HCT116 (cell line): ENCODE measurements around the gene MMP13. TPM values are rescaled to one million over a fixed set of nuclear protein-coding genes. Genes with fewer than 3 reads are reported as not detected.

Source experiments
- ATAC-seq: fragments of 200-7000 bp; cut with Tn5 transposase; 2 replicates; pipeline ENCODE4 v1.9.1; 2020; ENCODE audit warnings: mild to moderate bottlenecking, moderate library complexity
- BruUV-seq: library from RNA; stranded (reverse); fragments of 400-500 nt; replicated peaks from 2 replicates; lab custom pipeline; 2021; lab: Mats Ljungman, UMichigan
- CTCF ChIA-PET: fragments of 300-600 bp; sonication (Branson Sonifier 250); formaldehyde crosslinking; loops from one replicate; lab custom pipeline; 2021; ENCODE audit warnings: antibody characterized with exemption; lab: Charles Lee
- POLR2A ChIA-PET: fragments of 300-600, 350-600 bp; sonication (Branson Sonifier 250); formaldehyde crosslinking; loops from one replicate; lab custom pipeline; 2021; ENCODE audit warnings: antibody characterized with exemption; lab: Charles Lee
- RAD21 ChIA-PET, 2 experiments: fragments of 300-600 bp; sonication (Branson Sonifier 250); formaldehyde crosslinking; loops; one replicate each; lab custom pipeline; 2023; ENCODE audit warnings: low total read pairs in 2 of 2; ENCODE audit not compliant: uncharacterized antibody in 2 of 2, unreplicated experiment in 2 of 2, low non-redundant PET in 1 of 2; lab: Charles Lee
- DNase-seq: peaks from one replicate; pipeline ENCODE4 v3.0.0-alpha.2; 2010; ENCODE audit warnings: low read depth, low spot score
- H2AFZ ChIP-seq: fragments of 200-600 bp; shearing (Covaris generic), sonication (generic); 2 replicates; pipeline ENCODE4 v1.6.1; 2017; ENCODE audit warnings: low read depth, mixed run types, mixed read lengths, antibody characterized with exemption, low read length; ENCODE audit not compliant: poor library complexity, severe bottlenecking
- H3K27ac ChIP-seq: 2 replicates; pipeline ENCODE4 v1.5.1; 2012; ENCODE audit warnings: low read depth, low read length
- H3K27me3 ChIP-seq: fragments of 200-600 bp; sonication (generic); 2 replicates; pipeline ENCODE4 v1.6.1; 2016; ENCODE audit warnings: mixed run types, low read length, mixed read lengths; ENCODE audit not compliant: insufficient read depth
- H3K36me3 ChIP-seq, 2 experiments: fragments of 200-500 bp in 1 of 2; fragments of 200-600 bp in 1 of 2; sonication (Bioruptor generic) in 1 of 2; sonication (generic) in 1 of 2; 2 replicates each; pipeline versions ENCODE4 v1.5.1 to v1.6.1; 2014 to 2016; ENCODE audit warnings: low read length in 2 of 2, inconsistent platforms in 1 of 2, mixed read lengths in 1 of 2, mixed run types in 1 of 2; ENCODE audit not compliant: insufficient read depth in 2 of 2, control insufficient read depth in 1 of 2
- H3K4me1 ChIP-seq, 2 experiments: fragments of 200-600 bp in 1 of 2; sonication (generic) in 1 of 2; 2 replicates each; pipeline versions ENCODE4 v1.5.1 to v1.6.1; 2012 to 2017; ENCODE audit warnings: low read length in 2 of 2, inconsistent platforms in 1 of 2, mild to moderate bottlenecking in 1 of 2, mixed read lengths in 1 of 2, mixed run types in 1 of 2, moderate library complexity in 1 of 2; ENCODE audit not compliant: insufficient read depth in 2 of 2, control insufficient read depth in 1 of 2
- H3K4me2 ChIP-seq: fragments of 200-600 bp; sonication (generic); 2 replicates; pipeline ENCODE4 v1.6.1; 2017; ENCODE audit warnings: mixed run types, low read length, mixed read lengths
- H3K4me3 ChIP-seq, 2 experiments: fragments of 200-600 bp in 1 of 2; sonication (generic) in 1 of 2; replicated peaks in 1 of 2; 2 replicates each; pipeline ENCODE4 v1.5.1; 2011 to 2016; ENCODE audit warnings: low read length in 2 of 2, control low read depth in 1 of 2, low read depth in 1 of 2, mild to moderate bottlenecking in 1 of 2, mixed read lengths in 1 of 2, mixed run types in 1 of 2
- H3K79me2 ChIP-seq: fragments of 200-600 bp; sonication (generic); 2 replicates; pipeline ENCODE4 v1.6.1; 2017; ENCODE audit warnings: mild to moderate bottlenecking, mixed run types, low read length, moderate library complexity, mixed read lengths; ENCODE audit not compliant: insufficient read depth
- H3K9ac ChIP-seq: fragments of 200-600 bp; sonication (generic); 2 replicates; pipeline ENCODE4 v1.6.1; 2016; ENCODE audit warnings: low read length, mixed read lengths
- H3K9me2 ChIP-seq: fragments of 200-600 bp; sonication (generic), shearing (Covaris generic); 2 replicates; pipeline ENCODE4 v1.6.1; 2017; ENCODE audit warnings: mixed run types, mild to moderate bottlenecking, moderate library complexity; ENCODE audit not compliant: insufficient read depth
- H3K9me3 ChIP-seq, 2 experiments: fragments of 200-500 bp in 1 of 2; fragments of 200-600 bp in 1 of 2; sonication (Bioruptor generic) in 1 of 2; sonication (generic) in 1 of 2; 2 replicates each; pipeline ENCODE4 v1.6.1; 2014 to 2017; ENCODE audit warnings: low read length in 2 of 2, mixed read lengths in 2 of 2, inconsistent platforms in 1 of 2, low read depth in 1 of 2, mild to moderate bottlenecking in 1 of 2, mixed run types in 1 of 2, moderate library complexity in 1 of 2; ENCODE audit not compliant: control insufficient read depth in 1 of 2, insufficient read depth in 1 of 2
- H4K20me1 ChIP-seq: fragments of 200-600 bp; sonication (generic), shearing (Covaris generic); 2 replicates; pipeline ENCODE4 v1.6.1; 2017; ENCODE audit warnings: mixed run types, mild to moderate bottlenecking, moderate library complexity; ENCODE audit not compliant: insufficient read depth
- CEBPB ChIP-seq: IDR thresholded peaks from 2 replicates; pipeline ENCODE4 v1.6.1; 2012; ENCODE audit warnings: low read depth
- EGR1 ChIP-seq: IDR thresholded peaks from 2 replicates; pipeline ENCODE4 v1.6.1; 2012; ENCODE audit warnings: low read depth
- POLR2A ChIP-seq: IDR thresholded peaks from 2 replicates; pipeline ENCODE4 v1.7.0; 2011; ENCODE audit warnings: borderline replicate concordance; ENCODE audit not compliant: insufficient read depth, insufficient read length; ENCODE audit errors: extremely low read depth
- POLR2AphosphoS5 ChIP-seq: IDR thresholded peaks from 2 replicates; pipeline ENCODE4 v1.6.1; 2011; ENCODE audit warnings: mild to moderate bottlenecking, low read depth, low read length, moderate library complexity
- intact Hi-C: fragments of 100-400 bp; cut with micrococcal nuclease; formaldehyde crosslinking; loops from 2 replicates; pipeline ENCODE4 v1.10.0; 2022
- total RNA-seq: library from RNA; stranded (reverse); gene quantifications from one replicate; pipeline ENCODE4 v1.2.1, GENCODE V29; 2021; ENCODE audit not compliant: unreplicated experiment
- TF ChIP-seq, protein P1 (sequence below): IDR thresholded peaks from 2 replicates; pipeline ENCODE4 v1.6.1; 2011; ENCODE audit warnings: mild to moderate bottlenecking, low read length, moderate library complexity; ENCODE audit not compliant: insufficient replicate concordance; ENCODE audit errors: extremely low read depth
- TF ChIP-seq, protein P2 (sequence below): IDR thresholded peaks from 2 replicates; pipeline ENCODE4 v1.6.1; 2012
- TF ChIP-seq, protein P3 (sequence below): IDR thresholded peaks from 2 replicates; pipeline ENCODE4 v1.6.1; 2012

The MMP13 gene
- total RNA-seq, 1 experiment from 2014 or later: not detected

DNA sequence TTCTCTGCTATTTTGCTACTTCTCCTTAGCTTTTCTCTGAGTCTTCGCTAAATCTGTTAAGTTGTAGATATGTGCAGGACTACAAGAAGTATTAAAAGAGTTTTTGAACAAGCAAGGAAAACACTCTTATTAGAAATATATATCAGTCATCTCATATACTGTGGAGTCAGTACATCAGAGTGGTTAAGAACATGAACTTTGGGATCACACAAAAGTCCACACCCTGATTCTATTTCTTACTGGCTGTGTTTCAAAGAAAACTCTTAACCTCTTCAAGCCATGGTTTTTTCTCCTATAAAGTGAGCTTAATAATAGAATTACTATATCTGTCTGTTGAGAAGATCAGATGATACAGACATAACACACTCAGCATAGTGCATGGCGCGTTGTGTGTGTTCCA, 29.5 kb downstream of the MMP13 start:
- Histone ChIP-seq H3K36me3 (no peaks in the 10 kb centered on the region), H3K4me3 (no peak overlapping the region), H3K27ac (no peak overlapping the region), H3K79me2 (no peaks in the 10 kb centered on the region), H3K4me2 (no peak overlapping the region), H3K9me2 (no peaks in the 10 kb centered on the region), H3K4me1 (no peaks in the 10 kb centered on the region), H3K9me3 (no peaks in the 10 kb centered on the region), H2AFZ (no peak overlapping the region), H3K9ac (no peak overlapping the region), H4K20me1 (no peaks in the 10 kb centered on the region), H3K27me3 (no peaks in the 10 kb centered on the region; the same call in 1 of the 2 replicates)
- intact Hi-C loops: no loop called here
- RAD21 ChIA-PET: no interaction called here
- DNase-seq: no peak
- POLR2A ChIA-PET: no interaction called here
- TF ChIP-seq, protein P1, sequence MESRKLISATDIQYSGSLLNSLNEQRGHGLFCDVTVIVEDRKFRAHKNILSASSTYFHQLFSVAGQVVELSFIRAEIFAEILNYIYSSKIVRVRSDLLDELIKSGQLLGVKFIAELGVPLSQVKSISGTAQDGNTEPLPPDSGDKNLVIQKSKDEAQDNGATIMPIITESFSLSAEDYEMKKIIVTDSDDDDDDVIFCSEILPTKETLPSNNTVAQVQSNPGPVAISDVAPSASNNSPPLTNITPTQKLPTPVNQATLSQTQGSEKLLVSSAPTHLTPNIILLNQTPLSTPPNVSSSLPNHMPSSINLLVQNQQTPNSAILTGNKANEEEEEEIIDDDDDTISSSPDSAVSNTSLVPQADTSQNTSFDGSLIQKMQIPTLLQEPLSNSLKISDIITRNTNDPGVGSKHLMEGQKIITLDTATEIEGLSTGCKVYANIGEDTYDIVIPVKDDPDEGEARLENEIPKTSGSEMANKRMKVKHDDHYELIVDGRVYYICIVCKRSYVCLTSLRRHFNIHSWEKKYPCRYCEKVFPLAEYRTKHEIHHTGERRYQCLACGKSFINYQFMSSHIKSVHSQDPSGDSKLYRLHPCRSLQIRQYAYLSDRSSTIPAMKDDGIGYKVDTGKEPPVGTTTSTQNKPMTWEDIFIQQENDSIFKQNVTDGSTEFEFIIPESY: no peak
- TF ChIP-seq EGR1: no peak
- no peak for TF ChIP-seq POLR2AphosphoS5
- no peak for TF ChIP-seq CEBPB
- no TSS peak for BruUV-seq
- CTCF ChIA-PET: interaction anchor here (2.8 kb wide), 1 partner anchor 11 kb away, joined by 13 read pairs; no protein-coding TSS in a partner anchor
- ATAC-seq: no peak

DNA sequence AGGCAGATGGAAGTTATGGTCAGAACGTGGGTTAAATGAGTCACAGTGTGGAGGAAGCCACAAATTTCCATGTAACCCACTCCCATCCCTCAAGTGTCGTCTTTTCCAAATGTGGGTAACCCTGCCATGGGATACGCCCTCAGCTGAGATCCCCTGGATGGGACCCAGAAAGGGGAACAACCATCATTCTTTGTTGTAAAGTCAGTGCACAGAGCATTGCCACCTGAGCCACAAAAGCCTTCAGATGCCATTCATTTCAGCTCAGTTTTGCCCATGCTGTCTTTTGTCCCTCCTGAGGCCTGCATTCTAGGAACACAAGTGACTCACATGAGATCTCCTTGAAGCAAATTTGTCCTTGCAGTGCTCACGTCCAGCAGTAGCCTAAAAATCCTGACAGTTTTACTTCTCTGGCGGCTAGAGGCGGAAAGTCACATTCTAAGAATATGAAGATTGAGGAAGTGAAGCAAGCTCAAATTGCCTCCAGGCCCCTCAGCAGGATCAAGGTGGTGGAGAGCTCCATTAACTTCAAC, 30.6 kb downstream of the MMP13 start:
- intact Hi-C loops: no loop called here
- no peak overlapping the region for H3K4me2 ChIP-seq
- H3K79me2 ChIP-seq: no peaks in the 10 kb centered on the region
- H3K9me3 ChIP-seq: no peaks in the 10 kb centered on the region
- BruUV-seq: no TSS peak
- H3K4me3 ChIP-seq: no peak overlapping the region
- DNase-seq: no peak
- no peak for ATAC-seq
- no peaks in the 10 kb centered on the region for H4K20me1 ChIP-seq
- no peaks in the 10 kb centered on the region for H3K36me3 ChIP-seq
- H3K4me1 ChIP-seq: no peaks in the 10 kb centered on the region
- CTCF ChIA-PET: interaction anchor here (2.8 kb wide), 1 partner anchor 10 kb away, joined by 13 read pairs; no protein-coding TSS in a partner anchor
- POLR2A ChIA-PET: no interaction called here
- RAD21 ChIA-PET: no interaction called here
- TF ChIP-seq, protein P1: no peak
- TF ChIP-seq, protein P2, sequence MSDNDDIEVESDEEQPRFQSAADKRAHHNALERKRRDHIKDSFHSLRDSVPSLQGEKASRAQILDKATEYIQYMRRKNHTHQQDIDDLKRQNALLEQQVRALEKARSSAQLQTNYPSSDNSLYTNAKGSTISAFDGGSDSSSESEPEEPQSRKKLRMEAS: no peak
- TF ChIP-seq, protein P3, sequence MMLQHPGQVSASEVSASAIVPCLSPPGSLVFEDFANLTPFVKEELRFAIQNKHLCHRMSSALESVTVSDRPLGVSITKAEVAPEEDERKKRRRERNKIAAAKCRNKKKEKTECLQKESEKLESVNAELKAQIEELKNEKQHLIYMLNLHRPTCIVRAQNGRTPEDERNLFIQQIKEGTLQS: no peak
- TF ChIP-seq POLR2A (no peak), CEBPB (no peak)
- H2AFZ ChIP-seq: no peak overlapping the region
- H3K27ac ChIP-seq: no peak overlapping the region
- no peaks in the 10 kb centered on the region for H3K9me2 ChIP-seq
- no peaks in the 10 kb centered on the region for H3K27me3 ChIP-seq
- H3K9ac ChIP-seq: no peak overlapping the region
